HG03469 (cell line): ENCODE data around the gene LIN54.
"Not testable (repeated sequence)": the region's sequence is repeated elsewhere in the genome, so short reads cannot be mapped to it uniquely, and the experiment has no call there.

Experiments used
- ATAC-seq: cut with Tn5 transposase; IDR thresholded peaks from one replicate; pipeline ENCODE4 v1.9.1; 2021; ENCODE audit warnings: mild to moderate bottlenecking, moderate library complexity, moderate number of reproducible peaks; ENCODE audit not compliant: unreplicated experiment

LIN54 gene

DNA sequence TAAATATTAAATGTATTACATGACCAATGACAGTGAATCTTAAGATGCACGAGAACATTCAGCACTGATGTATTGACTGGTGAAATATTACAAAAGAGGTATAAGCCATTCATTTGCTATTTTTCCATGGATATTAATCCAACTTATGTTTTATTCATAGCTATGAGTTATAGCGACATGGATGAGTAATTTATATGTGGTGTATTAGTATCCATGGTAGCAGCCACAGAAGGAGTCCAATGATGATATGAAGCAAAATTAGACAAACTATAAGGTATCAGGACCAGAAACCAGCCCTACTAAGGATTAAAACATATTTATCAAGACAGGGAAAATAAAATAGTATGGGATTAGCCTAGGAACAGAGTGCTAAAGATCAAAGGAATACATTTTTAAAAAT is 59.4 kb downstream of the LIN54 start:
- ATAC-seq, result no peak

DNA sequence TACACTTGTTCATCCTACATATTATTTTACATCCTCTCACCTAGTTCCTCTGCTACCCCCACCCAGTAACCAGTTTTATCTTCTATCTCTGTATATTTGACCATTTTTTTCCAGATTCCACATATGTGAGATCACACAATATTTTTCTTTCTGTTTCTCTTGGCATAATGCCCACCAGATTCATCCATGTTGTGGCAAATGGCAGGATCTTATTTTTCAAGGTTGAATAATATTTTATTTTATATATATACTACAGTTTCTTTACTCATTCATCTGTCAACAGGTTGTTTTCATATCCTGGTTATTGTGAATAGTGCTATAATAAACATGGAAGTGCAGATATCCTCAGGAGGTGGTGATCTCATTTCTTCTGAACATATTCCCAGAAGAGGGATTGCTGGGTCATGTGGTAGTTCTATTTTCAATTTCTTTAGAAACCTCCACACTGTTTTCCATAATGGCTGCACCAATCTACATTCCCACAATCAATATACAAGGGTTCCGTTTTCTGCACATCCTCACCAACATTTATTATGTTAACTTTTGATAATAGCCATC is 61.9 kb downstream of the LIN54 start:
- no peak for ATAC-seq

DNA sequence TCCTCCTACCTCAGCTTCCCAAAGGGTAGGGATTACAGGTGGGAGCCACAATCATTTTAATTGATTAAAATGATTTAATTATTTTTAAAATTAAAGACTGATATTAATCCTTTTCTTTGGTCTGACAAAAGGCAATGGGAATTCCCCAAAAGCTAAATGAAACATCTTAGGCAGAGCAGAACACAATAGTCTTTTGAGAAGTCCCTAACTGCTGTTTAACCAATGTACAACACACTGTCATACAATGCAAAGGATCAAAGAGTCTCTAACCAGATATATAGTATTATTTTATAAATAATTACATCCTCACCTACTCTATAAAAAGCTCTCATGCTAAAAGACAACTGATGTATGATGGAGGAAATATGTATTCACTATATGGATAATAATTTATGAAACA is 63.1 kb downstream of the LIN54 start:
- no peak for ATAC-seq

DNA sequence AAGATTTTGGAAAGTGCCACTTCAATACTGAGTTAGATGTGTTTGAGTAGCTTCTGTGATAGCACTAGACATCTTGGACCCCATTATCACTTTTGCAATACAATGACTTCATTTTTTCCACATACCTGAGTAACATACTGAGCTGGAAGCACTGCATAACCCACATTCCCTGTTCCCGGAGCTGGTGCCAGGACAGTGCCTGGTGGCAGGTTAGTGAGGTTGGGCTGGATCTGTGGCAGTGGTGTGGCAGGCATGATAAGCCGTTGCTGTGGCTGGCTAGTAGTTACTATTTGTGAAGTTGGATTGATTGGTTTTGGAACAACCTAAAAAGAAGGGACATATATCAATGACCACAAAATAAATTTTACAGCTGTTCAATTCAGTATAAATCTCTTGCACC is 71.2 kb downstream of the LIN54 start:
- no peak for ATAC-seq

DNA sequence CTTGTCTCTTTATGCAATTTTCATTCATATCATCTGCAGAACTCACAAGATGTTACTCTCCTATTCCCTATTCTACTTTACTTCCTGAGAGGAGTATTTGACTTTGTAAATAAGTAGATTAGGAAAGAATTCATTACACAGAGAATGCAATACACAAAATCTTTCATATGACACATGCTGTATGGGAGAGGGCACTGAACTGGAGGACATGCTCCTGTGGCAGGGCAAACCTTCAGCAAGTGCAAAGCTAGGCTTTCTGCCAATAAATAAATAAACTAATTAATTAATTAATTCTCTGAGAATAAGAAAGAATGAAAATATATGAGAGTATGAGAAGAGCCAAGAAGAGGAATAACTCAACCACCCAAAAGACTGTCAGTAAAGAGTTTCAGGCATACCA is 76.2 kb downstream of the LIN54 start:
- ATAC-seq, result no peak

DNA sequence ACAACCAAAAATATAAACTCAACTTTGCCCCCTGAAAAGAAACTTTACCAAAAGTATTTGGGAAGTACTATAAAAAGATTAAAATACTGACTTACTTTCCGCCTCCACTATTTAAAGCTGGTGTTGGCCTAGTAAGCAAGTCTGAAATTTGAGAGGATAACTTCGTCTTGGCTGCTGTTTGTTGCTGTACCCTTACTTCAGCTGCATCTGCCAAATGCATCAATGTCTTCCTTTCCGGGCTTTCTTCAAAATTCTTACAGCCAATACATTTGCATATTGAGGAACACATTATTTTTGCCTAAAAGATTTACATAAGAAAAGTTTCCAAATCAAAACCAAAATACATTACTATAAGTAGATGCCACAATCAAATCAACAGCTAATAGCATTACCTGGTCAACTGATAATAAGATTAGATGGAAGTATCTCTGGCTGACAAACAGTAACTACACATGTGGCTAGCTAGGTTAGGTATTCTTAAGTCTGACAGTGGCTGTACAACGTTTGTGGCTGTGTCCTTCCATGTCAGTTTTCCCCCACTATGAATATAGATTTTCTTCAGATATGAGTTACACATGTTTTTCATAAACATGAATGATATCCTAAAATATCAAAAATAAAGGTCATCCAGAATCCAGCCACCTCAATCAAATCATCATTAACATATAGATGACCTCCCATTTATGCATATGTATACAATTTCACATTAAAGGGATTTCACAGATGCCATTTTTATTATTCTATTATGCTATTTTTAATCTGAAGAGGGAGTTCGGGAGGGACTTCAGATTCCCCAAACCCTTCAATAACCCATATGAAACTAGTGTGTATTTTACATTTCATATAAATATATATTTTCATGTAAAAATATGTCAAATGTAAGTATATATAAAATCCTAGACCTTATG is 79.5 kb downstream of the LIN54 start:
- ATAC-seq, result no peak

DNA sequence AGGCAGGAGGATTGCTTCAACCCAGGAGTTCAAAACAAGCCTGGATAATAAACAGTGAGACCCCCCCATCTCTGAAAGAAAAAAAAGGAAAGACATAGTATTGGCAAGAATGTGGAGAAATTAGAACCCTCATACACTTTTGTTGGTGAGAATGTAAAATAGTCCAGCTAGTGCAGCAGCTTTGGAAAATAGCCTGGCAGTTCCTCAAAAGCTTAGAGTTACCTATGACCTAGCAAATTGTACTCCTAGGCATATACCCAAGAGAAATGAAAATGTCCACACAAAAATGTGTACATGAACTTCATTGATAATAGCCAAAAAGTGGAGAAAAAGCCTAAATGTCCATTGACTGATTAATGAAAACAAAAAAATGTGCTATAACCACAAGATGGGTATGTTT is 88.8 kb downstream of the LIN54 start:
- no peak for ATAC-seq

DNA sequence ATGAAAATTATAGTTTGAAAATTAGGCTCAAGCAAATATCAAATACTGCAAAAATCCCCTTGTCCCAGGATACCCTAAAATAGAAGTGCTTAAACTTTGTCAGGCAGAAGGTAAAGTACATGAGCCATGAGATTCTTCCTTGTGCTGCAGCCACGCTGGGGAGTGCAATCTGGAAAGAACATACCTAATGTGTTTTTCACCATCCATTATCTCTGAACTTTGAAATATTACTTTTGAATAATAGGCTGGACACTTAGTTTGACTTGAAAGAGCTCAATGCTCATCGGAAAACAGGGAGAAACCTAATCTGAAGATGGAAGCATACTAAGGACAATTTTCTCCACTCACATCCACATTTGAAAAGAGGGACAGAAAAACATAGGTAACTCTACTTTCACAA is 91.2 kb downstream of the LIN54 start:
- ATAC-seq, result no peak

DNA sequence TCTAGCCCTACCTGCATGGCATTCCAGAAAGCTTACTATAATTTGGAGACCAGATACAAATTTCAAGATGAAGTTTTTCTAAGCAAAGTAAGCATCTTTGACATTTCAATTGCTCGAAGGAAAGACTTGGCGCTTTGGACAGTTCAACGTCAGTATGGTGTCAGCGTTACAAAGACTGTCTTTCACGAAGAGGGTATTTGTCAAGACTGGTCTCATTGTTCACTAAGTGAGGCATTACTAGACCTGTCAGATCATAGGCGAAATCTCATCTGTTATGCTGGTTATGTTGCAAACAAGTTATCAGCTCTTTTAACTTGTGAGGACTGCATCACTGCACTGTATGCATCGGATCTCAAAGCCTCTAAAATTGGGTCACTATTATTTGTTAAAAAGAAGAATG is 92.5 kb downstream of the LIN54 start:
- ATAC-seq, result no peak

DNA sequence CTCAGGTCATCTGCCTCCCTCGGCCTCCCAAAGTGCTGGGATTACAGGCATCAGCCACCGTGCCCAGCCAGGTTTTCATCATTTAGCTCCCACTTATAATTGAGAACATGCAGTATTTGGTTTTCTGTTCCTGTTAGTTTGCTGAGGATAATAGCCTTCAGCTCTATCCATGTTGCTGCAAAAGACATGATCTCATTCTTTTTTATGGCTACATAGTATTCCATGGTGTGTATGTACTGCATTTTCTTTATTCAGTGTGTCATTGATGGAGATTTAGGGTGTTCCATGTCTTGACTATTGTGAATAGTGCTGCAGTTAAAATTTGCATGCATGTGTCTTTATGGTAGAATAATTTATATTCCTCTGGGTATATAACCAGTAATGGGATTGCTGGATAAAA is 96.7 kb downstream of the LIN54 start:
- not testable (repeated sequence) for ATAC-seq

DNA sequence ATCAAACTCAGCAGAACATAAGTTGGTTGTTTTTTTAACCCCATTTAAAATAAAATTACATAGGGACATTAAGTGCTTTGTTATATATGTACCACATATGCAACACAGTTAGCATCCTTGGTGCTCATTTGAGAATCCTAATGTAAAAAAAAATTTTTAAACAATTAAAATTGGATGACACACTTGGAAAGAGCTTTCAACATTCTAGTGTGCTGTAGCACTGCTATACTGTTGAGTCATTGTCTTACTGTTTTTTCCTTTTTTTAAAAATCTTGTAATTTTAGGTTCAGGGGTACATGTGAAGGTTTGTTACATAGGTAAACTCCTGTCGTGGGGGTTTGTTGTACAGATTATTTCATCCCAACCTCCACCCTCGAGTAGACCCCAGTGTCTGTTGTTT is 97.3 kb downstream of the LIN54 start:
- no peak for ATAC-seq

DNA sequence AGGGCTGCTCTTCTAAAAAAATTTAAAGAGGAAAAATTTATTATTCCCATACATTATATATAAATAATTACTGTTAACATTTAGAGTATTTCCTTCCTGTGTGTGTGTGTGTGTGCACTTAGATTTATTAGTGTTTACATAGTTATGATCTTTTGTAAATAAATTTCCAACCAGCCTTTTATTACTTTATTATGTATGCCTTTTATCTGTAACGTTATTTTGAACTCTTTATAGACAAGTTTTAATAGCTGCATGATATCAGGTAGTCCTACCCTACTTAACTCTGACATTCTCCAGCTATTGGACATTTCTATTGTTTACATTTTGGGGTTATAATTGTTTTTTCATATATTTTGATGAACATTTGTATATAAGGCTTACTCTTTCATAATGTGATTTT is 101.3 kb downstream of the LIN54 start:
- ATAC-seq, result no peak

DNA sequence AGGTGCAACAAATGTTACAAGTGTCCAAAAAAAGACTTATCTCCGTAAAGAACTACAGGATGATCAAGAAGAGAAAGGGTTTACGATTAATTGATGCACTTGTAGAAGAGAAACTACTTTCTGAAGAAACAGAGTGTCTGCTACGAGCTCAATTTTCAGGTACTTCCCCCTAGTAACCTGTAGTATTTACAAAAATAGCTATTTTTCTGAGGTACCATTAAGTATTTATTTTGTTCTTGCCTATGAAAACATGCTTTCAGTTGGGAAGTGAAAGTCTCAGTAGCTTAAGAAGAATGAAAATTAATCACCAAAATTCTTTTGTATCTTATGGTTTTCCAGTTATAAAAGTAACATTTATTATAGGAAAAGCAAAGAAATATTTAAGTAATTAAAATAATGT is 104.2 kb downstream of the LIN54 start:
- no peak for ATAC-seq

DNA sequence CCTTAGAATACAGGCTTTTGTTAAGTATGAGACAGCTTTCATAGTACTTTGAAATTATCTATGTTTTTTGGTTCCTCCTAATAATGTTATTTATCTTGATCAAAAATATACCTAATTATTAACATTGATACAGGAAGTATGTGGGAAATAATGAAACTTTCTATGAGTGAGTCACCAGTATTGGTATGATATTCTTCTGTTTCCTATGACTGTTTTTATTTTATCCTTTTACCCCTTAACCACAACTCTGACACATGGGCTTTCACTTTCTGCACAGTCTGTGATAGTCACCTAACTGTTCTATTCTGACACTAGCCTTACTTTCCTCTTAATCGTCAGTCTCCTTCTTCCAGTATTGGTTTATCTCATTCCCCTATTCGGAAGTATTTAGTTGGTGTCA is 105.4 kb downstream of the LIN54 start:
- peak; percentile 59 for ATAC-seq

DNA sequence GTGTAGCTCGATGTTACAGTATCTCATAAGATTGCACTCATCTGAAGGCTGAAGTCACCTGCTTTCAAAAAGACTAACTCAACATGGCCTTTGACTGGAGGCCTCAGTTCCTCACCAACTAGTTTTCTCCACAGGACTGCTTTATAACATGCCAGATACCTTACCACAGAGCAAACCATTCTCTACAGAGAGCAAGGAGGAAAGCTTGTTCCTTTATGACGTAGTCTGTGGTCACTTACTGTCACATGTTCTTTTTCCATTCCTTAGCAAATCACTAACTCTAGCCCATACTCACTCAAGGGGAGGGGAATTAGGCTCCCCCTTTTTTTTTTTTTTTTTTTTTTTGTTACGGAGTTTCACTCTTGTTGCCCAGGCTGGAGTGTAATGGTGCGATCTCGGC is 106.9 kb downstream of the LIN54 start:
- ATAC-seq, result no peak

DNA sequence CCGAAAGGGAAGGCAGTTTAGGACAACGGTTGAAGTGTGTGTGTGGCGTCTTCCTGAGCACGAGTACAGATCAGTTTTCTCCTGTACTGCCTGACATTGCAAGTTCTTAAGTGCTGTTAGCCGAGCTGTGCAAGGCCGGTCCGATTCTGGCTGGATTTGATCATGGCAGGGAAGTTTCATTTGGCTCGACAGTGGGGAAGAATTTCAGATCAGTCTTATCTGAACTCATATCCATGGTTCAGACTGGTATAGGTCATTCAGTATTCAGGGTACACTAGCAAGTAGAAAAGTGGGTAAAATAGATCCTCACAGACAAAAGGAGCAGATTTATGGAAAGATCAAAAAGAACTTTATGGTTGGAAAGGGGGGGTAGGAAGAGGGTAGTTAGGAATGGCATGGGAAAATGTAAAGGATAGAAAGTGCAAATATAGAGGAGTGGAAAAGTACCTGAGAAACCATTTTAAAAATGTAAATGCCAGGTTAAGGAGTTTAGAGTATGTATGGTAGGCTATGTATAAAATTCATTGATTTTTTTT is 109.4 kb downstream of the LIN54 start:
- no peak for ATAC-seq

DNA sequence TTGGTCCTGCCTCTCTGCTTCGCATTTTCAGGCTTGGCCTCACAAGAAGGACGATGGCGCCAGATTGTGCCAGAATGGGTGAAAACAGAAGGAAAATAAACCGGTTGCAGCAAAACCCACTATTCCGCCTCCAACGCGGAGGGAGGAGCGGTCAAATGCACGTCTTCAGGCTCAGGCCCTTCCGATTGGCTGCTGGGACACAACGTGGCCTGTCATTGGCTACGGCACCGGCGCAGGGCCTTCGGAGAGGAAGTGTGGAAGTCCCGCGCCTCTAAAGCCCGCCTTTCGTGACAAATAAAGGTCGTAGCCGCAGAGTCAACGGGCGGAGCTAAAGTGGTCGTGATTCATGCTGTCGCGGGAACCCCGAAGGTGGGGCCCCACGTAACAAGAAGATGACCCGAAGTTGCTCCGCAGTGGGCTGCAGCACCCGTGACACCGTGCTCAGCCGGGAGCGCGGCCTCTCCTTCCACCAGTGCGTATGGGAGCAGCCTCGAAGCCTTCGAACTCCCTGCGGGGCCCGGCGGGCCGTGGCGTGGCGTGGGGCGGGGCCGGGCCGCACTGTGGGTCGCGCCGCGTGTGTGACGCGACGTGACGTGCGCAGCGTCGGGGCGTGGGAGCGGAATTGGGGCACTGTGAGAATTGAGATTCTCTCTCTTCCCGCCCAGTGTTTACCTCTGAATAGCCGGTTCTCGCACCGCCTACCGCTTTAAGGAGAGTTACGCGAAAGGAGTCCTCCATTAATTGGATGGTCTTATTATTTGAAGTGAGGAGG is 110.0 kb downstream of the LIN54 start, which contains the start of gene THAP9:
Gene THAP9 (plus strand): TSS at position 325 of the 772 bp plus-strand sequence. CDS start 68 bp downstream, at position 393.
- peak; percentile 80 for ATAC-seq

DNA sequence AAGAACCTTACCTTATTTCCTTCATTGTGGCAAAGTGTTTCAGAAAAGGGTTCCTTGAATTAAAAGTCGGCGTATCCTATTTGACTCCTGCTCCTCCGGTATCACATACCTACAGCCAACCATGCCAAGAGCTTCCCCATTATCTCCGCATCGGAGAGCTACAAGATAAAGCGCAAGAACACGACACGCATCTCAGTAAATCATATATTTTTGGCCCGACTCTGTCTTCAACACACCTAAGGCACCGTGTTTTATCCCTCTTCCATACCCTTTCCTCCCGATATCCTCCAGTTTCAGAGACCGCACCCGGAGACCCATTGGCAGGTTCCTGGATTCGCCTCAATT is 110.6 kb downstream of the LIN54 start:
- no peak for ATAC-seq

DNA sequence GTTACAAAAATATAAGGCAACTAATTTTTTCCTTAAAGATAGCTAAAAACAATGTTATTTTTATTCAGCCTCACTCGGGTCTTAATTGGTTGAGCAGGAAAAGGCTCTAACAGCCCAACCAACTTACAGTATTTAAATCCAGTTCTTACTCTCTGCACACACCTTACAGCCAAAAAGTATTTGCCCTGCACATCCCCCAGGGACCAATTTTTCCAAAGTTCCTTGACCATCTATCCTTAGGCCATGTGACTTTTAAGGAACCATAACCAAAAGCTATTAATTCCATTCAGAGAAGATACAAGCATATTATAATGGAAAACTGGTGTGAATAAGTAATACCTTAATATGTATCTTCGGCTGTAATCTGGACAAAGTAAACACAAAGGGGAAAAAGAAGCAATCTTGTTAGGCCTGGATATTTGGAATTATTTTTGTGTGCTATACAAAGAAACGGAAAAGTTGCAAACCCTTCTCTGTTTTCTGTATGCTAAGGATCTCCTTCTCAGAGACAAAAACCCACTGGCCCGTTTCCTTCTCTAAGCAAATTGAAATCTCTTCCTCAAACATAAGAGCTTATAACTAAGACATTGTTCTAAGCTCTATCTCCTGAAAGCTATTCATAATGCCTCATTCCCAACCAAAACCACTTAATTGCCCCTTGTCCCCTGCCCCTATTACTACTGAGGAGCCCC is 111.1 kb downstream of the LIN54 start:
- no peak for ATAC-seq

DNA sequence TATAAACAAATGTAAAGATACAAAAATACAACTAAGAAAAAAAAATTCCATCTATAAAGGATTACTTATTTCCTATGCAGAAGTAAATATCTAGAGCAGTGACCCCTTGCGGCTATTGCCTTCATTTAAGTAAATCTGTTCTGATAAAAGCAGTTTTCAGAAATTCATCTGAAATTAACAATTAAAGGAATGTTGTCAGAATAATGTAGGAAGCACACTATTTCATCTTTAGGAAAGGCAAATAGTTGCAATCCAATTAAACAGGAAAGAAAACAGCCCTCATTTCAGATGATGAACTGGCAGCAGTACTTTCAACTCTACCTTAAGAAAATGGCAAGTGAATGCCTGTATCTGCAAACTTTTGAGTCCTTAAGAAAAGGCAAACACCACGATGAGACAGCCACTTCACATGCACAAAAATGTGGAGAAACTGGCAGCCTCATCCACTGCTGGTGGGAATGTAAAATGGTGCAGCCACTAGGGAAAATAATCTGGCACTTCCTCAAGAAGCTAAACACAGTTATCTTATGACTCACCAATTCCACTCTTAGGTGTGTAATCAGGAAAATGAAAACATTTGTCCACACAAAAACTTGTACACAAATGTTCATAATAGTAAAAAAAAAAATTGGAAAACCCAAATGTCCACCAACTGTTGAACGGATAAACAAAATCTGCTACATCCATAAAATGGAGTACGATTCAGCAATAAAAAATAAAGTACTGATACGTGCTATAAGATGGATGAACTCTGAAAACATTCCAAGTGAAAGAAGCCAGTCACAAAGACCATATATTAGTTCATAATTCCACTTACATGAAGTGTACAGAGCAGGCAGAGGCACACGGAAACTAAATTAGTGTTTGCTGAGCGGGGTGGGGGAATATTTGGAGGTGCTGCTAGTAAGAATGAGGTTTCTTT is 112.0 kb downstream of the LIN54 start:
- ATAC-seq, result no peak
